Keratinocyte (primary cell): ENCODE measurements around the gene DENND2C. TPM values are rescaled to one million over a fixed set of nuclear protein-coding genes. Genes with fewer than 3 reads are reported as not detected.

Experiments used
- DNase-seq: peaks from one replicate; pipeline ENCODE4 v3.0.0-alpha.2; 2011; ENCODE audit warnings: low read depth, missing footprints, low spot score
- FAIRE-seq: peaks from 2 replicates; lab custom pipeline; 2011; peaks lifted over from hg19 to GRCh38; lab: Jason Lieb, UNC
- H2AFZ ChIP-seq: 2 replicates; pipeline ENCODE4 v1.6.0; 2012; ENCODE audit warnings: low read length, control low read depth, inconsistent platforms; ENCODE audit not compliant: control insufficient read depth
- H3K27ac ChIP-seq: 2 replicates; pipeline ENCODE4 v1.5.1; 2011; ENCODE audit warnings: low read length; ENCODE audit not compliant: control insufficient read depth, insufficient read depth
- H3K27me3 ChIP-seq: 3 replicates; pipeline ENCODE4 v1.6.0; 2011; ENCODE audit warnings: low read length; ENCODE audit not compliant: control insufficient read depth, insufficient read depth; ENCODE audit errors: extremely low read depth
- H3K36me3 ChIP-seq, 2 experiments: 2 replicates in 1 of 2; 3 replicates in 1 of 2; pipeline ENCODE4 v1.5.1; 2011; ENCODE audit warnings: low read length in 2 of 2, mild to moderate bottlenecking in 1 of 2; ENCODE audit not compliant: control insufficient read depth in 2 of 2, insufficient read depth in 2 of 2; ENCODE audit errors: extremely low read depth in 1 of 2
- H3K4me1 ChIP-seq: 3 replicates; pipeline ENCODE4 v1.5.1; 2011; ENCODE audit warnings: low read length; ENCODE audit not compliant: control insufficient read depth, insufficient read depth; ENCODE audit errors: extremely low read depth
- H3K4me2 ChIP-seq: 3 replicates; pipeline ENCODE4 v1.6.0; 2011; ENCODE audit warnings: low read depth, low read length; ENCODE audit not compliant: control insufficient read depth, insufficient read depth; ENCODE audit errors: extremely low read depth
- H3K4me3 ChIP-seq, 3 experiments: fragments of 200-600 bp in 1 of 3; sonication (generic) in 1 of 3; 2 replicates in 2 of 3; 3 replicates in 1 of 3; pipeline ENCODE4 v1.5.1; 2011 to 2016; ENCODE audit warnings: low read length in 3 of 3, mild to moderate bottlenecking in 3 of 3, control low read depth in 2 of 3, inconsistent platforms in 1 of 3, low read depth in 1 of 3, mixed read lengths in 1 of 3, mixed run types in 1 of 3, moderate library complexity in 1 of 3; ENCODE audit not compliant: control insufficient read depth in 2 of 3, insufficient read depth in 2 of 3; ENCODE audit errors: extremely low read depth in 1 of 3
- H3K79me2 ChIP-seq: 2 replicates; pipeline ENCODE4 v1.6.0; 2012; ENCODE audit warnings: low read length; ENCODE audit not compliant: control insufficient read depth, insufficient read depth
- H3K9ac ChIP-seq: 3 replicates; pipeline ENCODE4 v1.6.0; 2011; ENCODE audit warnings: low read length; ENCODE audit not compliant: control insufficient read depth, insufficient read depth; ENCODE audit errors: extremely low read depth
- H3K9me1 ChIP-seq: 3 replicates; pipeline ENCODE4 v1.6.0; 2011; ENCODE audit warnings: low read length; ENCODE audit not compliant: control insufficient read depth, insufficient read depth; ENCODE audit errors: extremely low read depth
- H3K9me3 ChIP-seq: 2 replicates; pipeline ENCODE4 v1.5.1; 2012; ENCODE audit warnings: low read depth, low read length; ENCODE audit not compliant: control insufficient read depth
- H4K20me1 ChIP-seq: 3 replicates; pipeline ENCODE4 v1.6.0; 2011; ENCODE audit warnings: low read length; ENCODE audit not compliant: control insufficient read depth, insufficient read depth; ENCODE audit errors: extremely low read depth
- CTCF ChIP-seq, 3 experiments: IDR thresholded peaks in 1 of 3; conservative IDR thresholded peaks in 1 of 3; optimal IDR thresholded peaks in 1 of 3; 2 replicates in 2 of 3; 3 replicates in 1 of 3; pipeline versions ENCODE3 to v1.5.1; 2011; ENCODE audit warnings: low read length in 3 of 3, mild to moderate bottlenecking in 3 of 3, moderate library complexity in 2 of 3, control low read depth in 1 of 3, inconsistent platforms in 1 of 3; ENCODE audit not compliant: insufficient read depth in 2 of 3; ENCODE audit errors: extremely low read depth in 1 of 3
- EZH2 ChIP-seq: IDR thresholded peaks from one replicate; pipeline ENCODE4 v1.6.1; 2012; ENCODE audit warnings: inconsistent platforms, mild to moderate bottlenecking, low read length, moderate library complexity
- dilution Hi-C: fragments of 300-500 bp; cut with MboI; formaldehyde crosslinking; loops from one replicate; pipeline ENCODE4 v1.7.0; 2020; ENCODE audit warnings: low sequenced_read_pairs; ENCODE audit not compliant: extremely low pct_ligation_motif_present
- polyA plus RNA-seq, 5 experiments: library from polyadenylated mRNA; depleted of rRNA in 3 of 5; stranded (reverse) in 3 of 5; stranded (forward) in 1 of 5; unstranded in 1 of 5; fragments of >200 nt; gene quantifications; 1 replicate in 1 of 5; 2 replicates in 3 of 5; 3 replicates in 1 of 5; pipeline versions ENCODE4 v1.2.1 to v1.2.3, GENCODE V29; 2011 to 2012; ENCODE audit warnings: missing spikeins in 2 of 5, low read depth in 1 of 5, low replicate concordance in 1 of 5

The DENND2C gene
- polyA plus RNA-seq, 1 donor (not counting 4 experiments of a cell fraction or from before 2014, with no cell fraction given) = 9.5 TPM

- Histone ChIP-seq H3K27ac (no peak overlapping the region), H3K9me1 (no peaks in the 10 kb centered on the region), H3K4me2 (no peak overlapping the region), H3K27me3 (no peaks in the 10 kb centered on the region), H3K9me3 (no peaks in the 10 kb centered on the region), H3K4me3 (no peak overlapping the region), H3K9ac (no peak overlapping the region), H3K36me3 (no peaks in the 10 kb centered on the region), H3K79me2 (no peaks in the 10 kb centered on the region), H3K4me1 (no peaks in the 10 kb centered on the region), H2AFZ (no peak overlapping the region), H4K20me1 (no peaks in the 10 kb centered on the region)
- no peak for FAIRE-seq
- TF ChIP-seq CTCF (optimal IDR thresholded peaks at IDR 0.05 in 1 of 3, IDR thresholded peaks at IDR 0.05 in 1 of 3, conservative IDR thresholded peaks at IDR 0.05 in 1 of 3; ENCODE audit: extremely low read depth in 1 of 3, insufficient read depth in 2 of 3, low read length in 3 of 3) = no peak
- TF ChIP-seq EZH2 = no peak
- dilution Hi-C loops = no loop called here
- DNase-seq = no peak
These were observed 115.3 kb downstream of the DENND2C start for GRCh38 chr1:114554577-114554976.

- H3K79me2 ChIP-seq = no peaks in the 10 kb centered on the region
- H3K4me2 ChIP-seq = no peak overlapping the region
- FAIRE-seq = no peak
- H3K4me1 ChIP-seq = no peaks in the 10 kb centered on the region
- H3K27me3 ChIP-seq = no peaks in the 10 kb centered on the region
- H3K9me3 ChIP-seq = no peaks in the 10 kb centered on the region
- no peak overlapping the region for H3K4me3 ChIP-seq
- no peaks in the 10 kb centered on the region for H3K36me3 ChIP-seq
- H3K9ac ChIP-seq = no peak overlapping the region
- no peaks in the 10 kb centered on the region for H4K20me1 ChIP-seq
- no peak overlapping the region for H2AFZ ChIP-seq
- no peak for DNase-seq
- dilution Hi-C loops = no loop called here
- H3K9me1 ChIP-seq = no peaks in the 10 kb centered on the region
- no peak overlapping the region for H3K27ac ChIP-seq
- no peak for TF ChIP-seq CTCF (optimal IDR thresholded peaks at IDR 0.05 in 1 of 3, IDR thresholded peaks at IDR 0.05 in 1 of 3, conservative IDR thresholded peaks at IDR 0.05 in 1 of 3; ENCODE audit: extremely low read depth in 1 of 3, insufficient read depth in 2 of 3, low read length in 3 of 3)
- no peak for TF ChIP-seq EZH2
These were observed 117.7 kb downstream of the DENND2C start for GRCh38 chr1:114552106-114552639.
